Thyroid gland (tissue), 4 donors: ENCODE measurements around the gene CACNA1D. TPM values are rescaled to one million over a fixed set of nuclear protein-coding genes. Genes with fewer than 3 reads are reported as not detected.
A peak's percentile ranks its signal among the peaks of the same experiment; 100 is the strongest.

ENCODE experiments used
- DNase-seq, 2 donors: peaks; one replicate each; pipeline ENCODE4 v3.0.0-alpha.2; 2019
- H3K27ac ChIP-seq, 3 donors: fragments of 200-600 bp; sonication (generic); 1 replicate in 2 of 3; 2 replicates in 1 of 3; pipeline ENCODE4 v1.5.1; 2016 to 2019; ENCODE audit warnings: mild to moderate bottlenecking in 1 of 3, moderate library complexity in 1 of 3
- H3K27me3 ChIP-seq: fragments of 200-600 bp; sonication (generic); one replicate; pipeline ENCODE4 v1.5.1; 2019
- H3K36me3 ChIP-seq, 2 donors: fragments of 200-600 bp; sonication (generic); one replicate each; pipeline ENCODE4 v1.5.1; 2016 to 2019
- H3K4me1 ChIP-seq, 2 donors: fragments of 200-600 bp; sonication (generic); one replicate each; pipeline ENCODE4 v1.5.1; 2017 to 2019
- H3K4me3 ChIP-seq, 3 donors: fragments of 200-600 bp; sonication (generic); replicated peaks in 1 of 3; 1 replicate in 2 of 3; 2 replicates in 1 of 3; pipeline ENCODE4 v1.5.1; 2016; ENCODE audit warnings: mild to moderate bottlenecking in 1 of 3
- H3K9me3 ChIP-seq: fragments of 200-600 bp; sonication (generic); one replicate; pipeline ENCODE4 v1.5.1; 2017
- POLR2A ChIP-seq, 2 donors: fragments of 450-650 bp; IDR thresholded peaks; one replicate each; pipeline ENCODE4 v1.6.1; 2017; ENCODE audit warnings: antibody characterized with exemption in 2 of 2, mild to moderate bottlenecking in 2 of 2, moderate library complexity in 1 of 2
- WGBS, 2 donors: methylation state at CpG; one replicate each; pipeline ENCODE4 v1.1.5; 2017; 5-methylcytosine and 5-hydroxymethylcytosine counted together
- intact Hi-C: fragments of 100-400 bp; cut with DNase I; formaldehyde crosslinking; loops from one replicate; pipeline ENCODE4 v1.15.1; 2023
- total RNA-seq, 4 donors: library from RNA; depleted of rRNA; stranded (reverse); fragments of >200 nt; gene quantifications; one replicate each; pipeline ENCODE4 v1.2.3, GENCODE V29; 2016
- TF ChIP-seq, protein P1 (sequence below), 6 experiments: fragments of 200-600 bp in 3 of 6; fragments of 450-650 bp in 3 of 6; sonication (generic) in 3 of 6; IDR thresholded peaks; one replicate each; pipeline ENCODE4 v1.5.1; 2016 to 2019; ENCODE audit warnings: antibody characterized with exemption in 6 of 6, mild to moderate bottlenecking in 2 of 6, inconsistent platforms in 1 of 6, moderate library complexity in 1 of 6

Gene CACNA1D
- total RNA-seq, 4 donors from 2014 or later = 7.1 to 46.1 (median 27.3) TPM

- no peaks in the 10 kb centered on the region for H3K27me3 ChIP-seq
- DNase-seq = no peak
- no peaks in the 10 kb centered on the region for H3K9me3 ChIP-seq
- no peaks in the 10 kb centered on the region for H3K36me3 ChIP-seq
- H3K27ac ChIP-seq = peak overlapping the region; percentile 55 to 89 (median 77)
- TF ChIP-seq, protein P1, sequence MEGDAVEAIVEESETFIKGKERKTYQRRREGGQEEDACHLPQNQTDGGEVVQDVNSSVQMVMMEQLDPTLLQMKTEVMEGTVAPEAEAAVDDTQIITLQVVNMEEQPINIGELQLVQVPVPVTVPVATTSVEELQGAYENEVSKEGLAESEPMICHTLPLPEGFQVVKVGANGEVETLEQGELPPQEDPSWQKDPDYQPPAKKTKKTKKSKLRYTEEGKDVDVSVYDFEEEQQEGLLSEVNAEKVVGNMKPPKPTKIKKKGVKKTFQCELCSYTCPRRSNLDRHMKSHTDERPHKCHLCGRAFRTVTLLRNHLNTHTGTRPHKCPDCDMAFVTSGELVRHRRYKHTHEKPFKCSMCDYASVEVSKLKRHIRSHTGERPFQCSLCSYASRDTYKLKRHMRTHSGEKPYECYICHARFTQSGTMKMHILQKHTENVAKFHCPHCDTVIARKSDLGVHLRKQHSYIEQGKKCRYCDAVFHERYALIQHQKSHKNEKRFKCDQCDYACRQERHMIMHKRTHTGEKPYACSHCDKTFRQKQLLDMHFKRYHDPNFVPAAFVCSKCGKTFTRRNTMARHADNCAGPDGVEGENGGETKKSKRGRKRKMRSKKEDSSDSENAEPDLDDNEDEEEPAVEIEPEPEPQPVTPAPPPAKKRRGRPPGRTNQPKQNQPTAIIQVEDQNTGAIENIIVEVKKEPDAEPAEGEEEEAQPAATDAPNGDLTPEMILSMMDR (IDR thresholded peaks at IDR 0.05) = no peak
- TF ChIP-seq POLR2A (IDR thresholded peaks at IDR 0.05) = no peak
- intact Hi-C loops = no loop called here
- H3K4me3 ChIP-seq = no peak overlapping the region
- 79 to 81% methylated on average over 9 to 10 of the region's 10 CpGs for WGBS, 2 donors
- H3K4me1 ChIP-seq = peaks cover 24 to 37% of the 10 kb centered on the region in 2 donors
Measured at GRCh38 chr3:53843195-53844177, 349.1 kb downstream of the CACNA1D start.

- intact Hi-C loops = no loop called here
- no peak overlapping the region for H3K4me3 ChIP-seq
- peak overlapping the region in 2 of 3 donors; percentile 77 to 89 for H3K27ac ChIP-seq
- TF ChIP-seq POLR2A (IDR thresholded peaks at IDR 0.05) = no peak
- TF ChIP-seq, protein P1 (IDR thresholded peaks at IDR 0.05) = no peak
- no peaks in the 10 kb centered on the region for H3K9me3 ChIP-seq
- no peaks in the 10 kb centered on the region for H3K27me3 ChIP-seq
- no peak for DNase-seq
- H3K4me1 ChIP-seq = peaks cover 24 to 37% of the 10 kb centered on the region in 2 donors
- WGBS, 2 donors = 97 to 99% methylated on average over 9 of the region's 9 CpGs
- H3K36me3 ChIP-seq = no peaks in the 10 kb centered on the region
Measured at GRCh38 chr3:53844262-53845102, 350.1 kb downstream of the CACNA1D start.

- intact Hi-C loops = no loop called here
- no peak for TF ChIP-seq POLR2A (IDR thresholded peaks at IDR 0.05)
- TF ChIP-seq, protein P1 (IDR thresholded peaks at IDR 0.05) = peak in 4 of 6 experiments; percentile 15 to 43 (median 21)
- DNase-seq = peak; percentile 66 to 73
- no peaks in the 10 kb centered on the region for H3K36me3 ChIP-seq
- peaks cover 24 to 37% of the 10 kb centered on the region in 2 donors for H3K4me1 ChIP-seq
- H3K27me3 ChIP-seq = no peaks in the 10 kb centered on the region
- 27 to 89% methylated on average over 5 to 14 of the region's 25 CpGs for WGBS, 2 donors
- H3K9me3 ChIP-seq = no peaks in the 10 kb centered on the region
- peak overlapping the region; percentile 5 to 80 (median 75) for H3K27ac ChIP-seq
- H3K4me3 ChIP-seq = peak overlapping the region; percentile 24 to 71 (median 59)
Measured at GRCh38 chr3:53845103-53845880, 350.9 kb downstream of the CACNA1D start.

- H3K27ac ChIP-seq = peak overlapping the region; percentile 5 to 80 (median 75)
- H3K27me3 ChIP-seq = no peaks in the 10 kb centered on the region
- no peaks in the 10 kb centered on the region for H3K36me3 ChIP-seq
- no peak for DNase-seq
- no peaks in the 10 kb centered on the region for H3K9me3 ChIP-seq
- peak overlapping the region; percentile 24 to 71 (median 59) for H3K4me3 ChIP-seq
- WGBS, 2 donors = no CpG with 5 or more reads among the region's 34 CpGs
- H3K4me1 ChIP-seq = peaks cover 24 to 37% of the 10 kb centered on the region in 2 donors
- intact Hi-C loops = no loop called here
- TF ChIP-seq, protein P1 (IDR thresholded peaks at IDR 0.05) = no peak
- TF ChIP-seq POLR2A (IDR thresholded peaks at IDR 0.05) = no peak
Measured at GRCh38 chr3:53845881-53846133, 351.4 kb downstream of the CACNA1D start.
